OCI-LY1 (cell line): Measurements from ENCODE around the gene NOTUM.

Experiments
- H2AFZ ChIP-seq: fragments of 200-600 bp; sonication (generic), shearing (Covaris generic); 2 replicates; pipeline ENCODE4 v1.6.0; 2014; ENCODE audit warnings: antibody characterized with exemption, mild to moderate bottlenecking, low read length
- H3F3A ChIP-seq: fragments of 200-600 bp; sonication (generic), shearing (Covaris generic); 2 replicates; pipeline ENCODE4 v1.6.0; 2014; ENCODE audit warnings: mild to moderate bottlenecking, antibody characterized with exemption, low read length, moderate library complexity; ENCODE audit not compliant: insufficient read depth
- H3K27ac ChIP-seq: fragments of 200-600 bp; sonication (generic); 2 replicates; pipeline ENCODE4 v1.5.1; 2014; ENCODE audit warnings: low read length, mixed run types, mild to moderate bottlenecking, low read depth; ENCODE audit not compliant: poor library complexity, severe bottlenecking
- H3K27me3 ChIP-seq: fragments of 200-600 bp; sonication (generic); 2 replicates; pipeline ENCODE4 v1.6.0; 2014; ENCODE audit warnings: antibody characterized with exemption, mild to moderate bottlenecking, low read length, moderate library complexity; ENCODE audit not compliant: insufficient read depth
- H3K36me3 ChIP-seq: fragments of 200-600 bp; sonication (generic); 2 replicates; pipeline ENCODE4 v1.6.1; 2014; ENCODE audit warnings: mild to moderate bottlenecking, antibody characterized with exemption, low read length, moderate library complexity, mixed read lengths; ENCODE audit not compliant: insufficient read depth
- H3K4me1 ChIP-seq: fragments of 200-600 bp; sonication (generic); 2 replicates; pipeline ENCODE4 v1.5.1; 2014; ENCODE audit warnings: mild to moderate bottlenecking, low read length, moderate library complexity; ENCODE audit not compliant: insufficient read depth, severe bottlenecking
- H3K4me2 ChIP-seq: fragments of 200-600 bp; sonication (generic), shearing (Covaris generic); 2 replicates; pipeline ENCODE4 v1.6.1; 2014; ENCODE audit warnings: low read length
- H3K4me3 ChIP-seq: fragments of 200-600 bp; sonication (generic); 2 replicates; pipeline ENCODE4 v1.5.1; 2014; ENCODE audit warnings: low read length, low read depth, mild to moderate bottlenecking, mixed read lengths; ENCODE audit not compliant: poor library complexity, severe bottlenecking
- H3K79me2 ChIP-seq: fragments of 200-600 bp; shearing (Covaris generic); 2 replicates; pipeline ENCODE4 v1.6.1; 2016; ENCODE audit warnings: mixed run types, low read length, mixed read lengths; ENCODE audit not compliant: insufficient read depth
- H3K9ac ChIP-seq: fragments of 200-600 bp; sonication (generic), shearing (Covaris generic); 2 replicates; pipeline ENCODE4 v1.6.1; 2014; ENCODE audit warnings: mild to moderate bottlenecking, low read length, mixed read lengths
- H3K9me2 ChIP-seq: fragments of 200-600 bp; sonication (generic), shearing (Covaris generic); 2 replicates; pipeline ENCODE4 v1.6.1; 2014; ENCODE audit warnings: low read depth, mild to moderate bottlenecking, low read length, mixed read lengths
- H3K9me3 ChIP-seq: fragments of 200-600 bp; shearing (Covaris generic); 2 replicates; pipeline ENCODE4 v1.6.1; 2014; ENCODE audit warnings: low read length, mixed read lengths
- H4K20me1 ChIP-seq: fragments of 200-600 bp; sonication (generic), shearing (Covaris generic); 2 replicates; pipeline ENCODE4 v1.6.0; 2016; ENCODE audit warnings: mild to moderate bottlenecking, low read length; ENCODE audit not compliant: insufficient read depth
- EZH2 ChIP-seq: fragments of 200-600 bp; sonication (generic), shearing (Covaris generic); IDR thresholded peaks from 2 replicates; pipeline ENCODE4 v1.8.0; 2017; ENCODE audit warnings: borderline replicate concordance, mixed run types, mild to moderate bottlenecking, antibody characterized with exemption, low read length, moderate library complexity, mixed read lengths
- TF ChIP-seq, protein P1 (sequence below): fragments of 200-600 bp; sonication (generic), shearing (Covaris generic); IDR thresholded peaks from 2 replicates; pipeline ENCODE4 v1.5.1; 2017; ENCODE audit warnings: mild to moderate bottlenecking, antibody characterized with exemption, low read length, moderate library complexity, mixed read lengths

The NOTUM gene

GRCh38 chr17:81939218-81939617, 21.8 kb downstream of the NOTUM start:
- no peaks in the 10 kb centered on the region for H4K20me1 ChIP-seq
- no peaks in the 10 kb centered on the region for H3K9me2 ChIP-seq
- H3K9ac ChIP-seq, result no peak overlapping the region
- H3K4me3 ChIP-seq, result no peak overlapping the region
- 0 out of 2 replicates have a peak, but pooled peaks cover 3% of the 10 kb centered on the region for H3K27me3 ChIP-seq
- H3K27ac ChIP-seq, result no peak overlapping the region
- TF ChIP-seq, protein P1, sequence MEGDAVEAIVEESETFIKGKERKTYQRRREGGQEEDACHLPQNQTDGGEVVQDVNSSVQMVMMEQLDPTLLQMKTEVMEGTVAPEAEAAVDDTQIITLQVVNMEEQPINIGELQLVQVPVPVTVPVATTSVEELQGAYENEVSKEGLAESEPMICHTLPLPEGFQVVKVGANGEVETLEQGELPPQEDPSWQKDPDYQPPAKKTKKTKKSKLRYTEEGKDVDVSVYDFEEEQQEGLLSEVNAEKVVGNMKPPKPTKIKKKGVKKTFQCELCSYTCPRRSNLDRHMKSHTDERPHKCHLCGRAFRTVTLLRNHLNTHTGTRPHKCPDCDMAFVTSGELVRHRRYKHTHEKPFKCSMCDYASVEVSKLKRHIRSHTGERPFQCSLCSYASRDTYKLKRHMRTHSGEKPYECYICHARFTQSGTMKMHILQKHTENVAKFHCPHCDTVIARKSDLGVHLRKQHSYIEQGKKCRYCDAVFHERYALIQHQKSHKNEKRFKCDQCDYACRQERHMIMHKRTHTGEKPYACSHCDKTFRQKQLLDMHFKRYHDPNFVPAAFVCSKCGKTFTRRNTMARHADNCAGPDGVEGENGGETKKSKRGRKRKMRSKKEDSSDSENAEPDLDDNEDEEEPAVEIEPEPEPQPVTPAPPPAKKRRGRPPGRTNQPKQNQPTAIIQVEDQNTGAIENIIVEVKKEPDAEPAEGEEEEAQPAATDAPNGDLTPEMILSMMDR, result no peak
- no peak for TF ChIP-seq EZH2
- H3K4me2 ChIP-seq, result no peak overlapping the region
- no peak overlapping the region for H2AFZ ChIP-seq
- no peaks in the 10 kb centered on the region for H3K79me2 ChIP-seq
- H3K4me1 ChIP-seq, result peaks cover 18% of the 10 kb centered on the region
- H3K36me3 ChIP-seq, result no peaks in the 10 kb centered on the region
- no peaks in the 10 kb centered on the region for H3F3A ChIP-seq
- H3K9me3 ChIP-seq, result no peaks in the 10 kb centered on the region

- H3K36me3 ChIP-seq, result no peaks in the 10 kb centered on the region
- TF ChIP-seq EZH2, result no peak
- TF ChIP-seq, protein P1, result no peak
Observed at GRCh38 chr17:81935709-81936084, 25.3 kb downstream of the NOTUM start.

DNA sequence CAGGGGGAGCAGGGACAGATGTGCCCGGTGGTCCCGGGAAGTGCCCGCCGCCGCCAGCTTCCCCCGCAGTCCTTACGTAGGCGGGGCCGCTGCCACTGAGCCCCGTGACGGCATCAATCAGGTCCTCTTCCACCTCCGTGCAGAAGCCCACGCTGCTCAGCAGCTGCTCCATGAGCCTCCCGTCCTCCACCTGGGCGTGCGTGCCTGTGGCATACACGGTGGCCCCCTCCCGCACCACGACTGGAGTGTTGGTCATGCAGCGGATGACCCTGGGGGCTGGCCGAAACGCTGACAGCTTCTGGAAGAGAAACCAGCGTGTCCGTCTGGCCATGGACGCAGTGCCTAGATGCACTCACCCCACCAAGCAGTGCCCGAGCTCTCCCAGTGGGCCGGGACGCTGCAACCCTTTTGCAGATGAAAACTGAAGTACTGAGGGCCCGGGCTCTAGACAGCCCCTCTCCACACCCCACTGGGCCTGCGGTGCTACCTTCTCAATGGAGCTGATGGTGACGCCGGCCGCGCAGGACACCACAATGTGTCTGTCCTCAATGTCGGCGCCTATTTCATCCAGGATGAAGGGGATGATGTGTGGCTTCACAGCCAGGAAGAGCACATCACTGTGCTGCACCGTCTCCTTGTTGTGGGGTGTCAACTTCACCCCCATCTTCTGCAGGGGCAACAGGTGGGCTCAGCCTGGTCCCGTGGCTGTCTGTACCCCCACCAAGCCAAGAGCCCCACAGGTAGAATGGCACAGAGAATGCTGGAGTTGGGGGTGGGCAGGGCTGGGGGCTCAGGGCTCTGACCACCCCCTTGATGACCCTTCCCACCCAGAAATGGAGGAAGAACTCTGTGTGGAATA, 25.9 kb downstream of the NOTUM start:
- Histone ChIP-seq H3K27me3 (peaks cover 3% of the 10 kb centered on the region; the same call in 1 of the 2 replicates), H3K9me2 (no peaks in the 10 kb centered on the region), H3K4me2 (no peak overlapping the region), H3K27ac (no peak overlapping the region), H3K9ac (no peak overlapping the region), H3K36me3 (no peaks in the 10 kb centered on the region), H4K20me1 (no peaks in the 10 kb centered on the region), H3K9me3 (no peaks in the 10 kb centered on the region), H3F3A (no peaks in the 10 kb centered on the region), H3K4me3 (no peak overlapping the region), H3K4me1 (peaks cover 12% of the 10 kb centered on the region), H3K79me2 (no peaks in the 10 kb centered on the region), H2AFZ (no peak overlapping the region)
- TF ChIP-seq, protein P1, result no peak
- no peak for TF ChIP-seq EZH2

More at GRCh38 chr17:81935709-81936084, 25.3 kb downstream of the NOTUM start:
- H3K4me3 ChIP-seq, result no peak overlapping the region
- no peaks in the 10 kb centered on the region for H3K9me2 ChIP-seq
- no peak overlapping the region for H3K27ac ChIP-seq
- H3F3A ChIP-seq, result no peaks in the 10 kb centered on the region
- H2AFZ ChIP-seq, result no peak overlapping the region
- H3K27me3 ChIP-seq, result peaks cover 3% of the 10 kb centered on the region; the same call in 1 of the 2 replicates
- no peak overlapping the region for H3K4me2 ChIP-seq
- no peaks in the 10 kb centered on the region for H4K20me1 ChIP-seq
- H3K79me2 ChIP-seq, result no peaks in the 10 kb centered on the region
- no peaks in the 10 kb centered on the region for H3K9me3 ChIP-seq
- H3K4me1 ChIP-seq, result peaks cover 12% of the 10 kb centered on the region
- H3K9ac ChIP-seq, result no peak overlapping the region
